Smooth muscle cell (in vitro differentiated cells): Measurements from ENCODE around the gene ATN1. TPM values are rescaled to one million over a fixed set of nuclear protein-coding genes. Genes with fewer than 3 reads are reported as not detected.
"Not testable (repeated sequence)": the region's sequence is repeated elsewhere in the genome, so short reads cannot be mapped to it uniquely, and the experiment has no call there.

Experiments
- DNase-seq: peaks from one replicate; lab custom pipeline; 2025; ENCODE audit not compliant: unreplicated experiment; lab: John Stamatoyannopoulos, UW
- H2AFZ ChIP-seq: fragments of 200-600 bp; sonication (generic); 2 replicates; pipeline ENCODE4 v1.6.0; 2016; ENCODE audit warnings: antibody characterized with exemption, low read depth, mild to moderate bottlenecking
- H3F3A ChIP-seq: fragments of 200-600 bp; sonication (generic); 2 replicates; pipeline ENCODE4 v1.6.0; 2017; ENCODE audit warnings: antibody characterized with exemption, low read depth
- H3K27ac ChIP-seq: fragments of 200-600 bp; sonication (generic); 2 replicates; pipeline ENCODE4 v1.5.1; 2016; ENCODE audit warnings: low read depth, mild to moderate bottlenecking
- H3K27me3 ChIP-seq: fragments of 200-600 bp; sonication (generic); 2 replicates; pipeline ENCODE4 v1.6.1; 2016; ENCODE audit warnings: low read depth, mild to moderate bottlenecking
- H3K36me3 ChIP-seq: fragments of 200-600 bp; sonication (generic); 2 replicates; pipeline ENCODE4 v1.5.1; 2016; ENCODE audit warnings: low read depth
- H3K4me1 ChIP-seq: fragments of 200-600 bp; sonication (generic); 2 replicates; pipeline ENCODE4 v1.5.1; 2016; ENCODE audit warnings: low read depth
- H3K4me2 ChIP-seq: fragments of 200-600 bp; sonication (generic); 2 replicates; pipeline ENCODE4 v1.6.0; 2016; ENCODE audit warnings: mild to moderate bottlenecking
- H3K4me3 ChIP-seq: fragments of 200-600 bp; sonication (generic); 2 replicates; pipeline ENCODE4 v1.5.1; 2016; ENCODE audit warnings: mild to moderate bottlenecking
- H3K79me2 ChIP-seq: fragments of 200-600 bp; sonication (generic); 2 replicates; pipeline ENCODE4 v1.6.0; 2016; ENCODE audit warnings: low read depth, mild to moderate bottlenecking
- H3K9ac ChIP-seq: fragments of 200-600 bp; sonication (generic); 2 replicates; pipeline ENCODE4 v1.6.0; 2016; ENCODE audit warnings: low read depth
- H3K9me3 ChIP-seq: fragments of 200-600 bp; sonication (generic); replicated peaks from 2 replicates; pipeline ENCODE4 v1.5.1; 2016; ENCODE audit warnings: low read depth
- H4K20me1 ChIP-seq: fragments of 200-600 bp; sonication (generic); 2 replicates; pipeline ENCODE4 v1.6.0; 2016; ENCODE audit warnings: low read depth
- CTCF ChIP-seq: fragments of 200-600 bp; sonication (generic); IDR thresholded peaks from 2 replicates; pipeline ENCODE4 v1.5.1; 2017; ENCODE audit warnings: borderline replicate concordance, mild to moderate bottlenecking, antibody characterized with exemption; ENCODE audit not compliant: insufficient read depth, poor library complexity, severe bottlenecking
- WGBS: methylation state at CpG from one replicate; pipeline ENCODE4 v1.1.7; 2016; ENCODE audit warnings: low lambda C conversion rate; 5-methylcytosine and 5-hydroxymethylcytosine counted together
- polyA plus RNA-seq: library from polyadenylated mRNA; unstranded; fragments of >200 nt; fragmentation: Nextera tagmentation; extraction: Ambion mirVana; gene quantifications from 2 replicates; pipeline ENCODE4 v1.2.1, GENCODE V29; 2016
- total RNA-seq: library from RNA; depleted of rRNA; stranded (reverse); fragments of >200 nt; gene quantifications from 2 replicates; pipeline ENCODE4 v1.2.3, GENCODE V29; 2014

Gene ATN1, protein sequence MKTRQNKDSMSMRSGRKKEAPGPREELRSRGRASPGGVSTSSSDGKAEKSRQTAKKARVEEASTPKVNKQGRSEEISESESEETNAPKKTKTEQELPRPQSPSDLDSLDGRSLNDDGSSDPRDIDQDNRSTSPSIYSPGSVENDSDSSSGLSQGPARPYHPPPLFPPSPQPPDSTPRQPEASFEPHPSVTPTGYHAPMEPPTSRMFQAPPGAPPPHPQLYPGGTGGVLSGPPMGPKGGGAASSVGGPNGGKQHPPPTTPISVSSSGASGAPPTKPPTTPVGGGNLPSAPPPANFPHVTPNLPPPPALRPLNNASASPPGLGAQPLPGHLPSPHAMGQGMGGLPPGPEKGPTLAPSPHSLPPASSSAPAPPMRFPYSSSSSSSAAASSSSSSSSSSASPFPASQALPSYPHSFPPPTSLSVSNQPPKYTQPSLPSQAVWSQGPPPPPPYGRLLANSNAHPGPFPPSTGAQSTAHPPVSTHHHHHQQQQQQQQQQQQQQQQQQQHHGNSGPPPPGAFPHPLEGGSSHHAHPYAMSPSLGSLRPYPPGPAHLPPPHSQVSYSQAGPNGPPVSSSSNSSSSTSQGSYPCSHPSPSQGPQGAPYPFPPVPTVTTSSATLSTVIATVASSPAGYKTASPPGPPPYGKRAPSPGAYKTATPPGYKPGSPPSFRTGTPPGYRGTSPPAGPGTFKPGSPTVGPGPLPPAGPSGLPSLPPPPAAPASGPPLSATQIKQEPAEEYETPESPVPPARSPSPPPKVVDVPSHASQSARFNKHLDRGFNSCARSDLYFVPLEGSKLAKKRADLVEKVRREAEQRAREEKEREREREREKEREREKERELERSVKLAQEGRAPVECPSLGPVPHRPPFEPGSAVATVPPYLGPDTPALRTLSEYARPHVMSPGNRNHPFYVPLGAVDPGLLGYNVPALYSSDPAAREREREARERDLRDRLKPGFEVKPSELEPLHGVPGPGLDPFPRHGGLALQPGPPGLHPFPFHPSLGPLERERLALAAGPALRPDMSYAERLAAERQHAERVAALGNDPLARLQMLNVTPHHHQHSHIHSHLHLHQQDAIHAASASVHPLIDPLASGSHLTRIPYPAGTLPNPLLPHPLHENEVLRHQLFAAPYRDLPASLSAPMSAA (N-terminal part only)
- total RNA-seq = 9.9 and 30.4 TPM in 2 replicates
- 28.8 and 36.1 TPM in 2 replicates for polyA plus RNA-seq

GRCh38 chr12:6927379-6928021, at the start of gene ATN1:
ATN1 (plus strand) TSS chr12:6927959; CDS start chr12:6934002, 6,043 bp downstream.
- Histone ChIP-seq H3K4me1 (peaks cover 42% of the 10 kb centered on the region), H3F3A (peaks cover 20% of the 10 kb centered on the region), H3K79me2 (peaks cover 55% of the 10 kb centered on the region)

GRCh38 chr12:6879824-6880223, 47.9 kb upstream of the ATN1 start:
- H3K9ac ChIP-seq, H3F3A ChIP-seq, H3K36me3 ChIP-seq, DNase-seq, H3K79me2 ChIP-seq, H3K27ac ChIP-seq, H3K9me3 ChIP-seq, H2AFZ ChIP-seq, H3K4me1 ChIP-seq, H4K20me1 ChIP-seq, H3K4me2 ChIP-seq, H3K27me3 ChIP-seq, H3K4me3 ChIP-seq: not testable (repeated sequence)
- 95% methylated on average over 11 of the region's 11 CpGs for WGBS

More at GRCh38 chr12:6927379-6928021, at the start of gene ATN1:
- Histone ChIP-seq H3K9ac (peak within 1 kb of the TSS; percentile 93), H3K4me3 (peak within 1 kb of the TSS; percentile 98), H3K27ac (peak within 1 kb of the TSS; percentile 77), H3K4me2 (peak within 1 kb of the TSS; percentile 99), H3K27me3 (no peaks in the 10 kb centered on the region), H3K36me3 (no peaks in the 10 kb centered on the region), H3K9me3 (no peaks in the 10 kb centered on the region), H2AFZ (peak within 1 kb of the TSS; percentile 67), H4K20me1 (peaks cover 38% of the 10 kb centered on the region)
- DNase-seq = peak; percentile 55
- under 1% methylated on average over 21 of the region's 66 CpGs for WGBS
- TF ChIP-seq CTCF = no peak

DNA sequence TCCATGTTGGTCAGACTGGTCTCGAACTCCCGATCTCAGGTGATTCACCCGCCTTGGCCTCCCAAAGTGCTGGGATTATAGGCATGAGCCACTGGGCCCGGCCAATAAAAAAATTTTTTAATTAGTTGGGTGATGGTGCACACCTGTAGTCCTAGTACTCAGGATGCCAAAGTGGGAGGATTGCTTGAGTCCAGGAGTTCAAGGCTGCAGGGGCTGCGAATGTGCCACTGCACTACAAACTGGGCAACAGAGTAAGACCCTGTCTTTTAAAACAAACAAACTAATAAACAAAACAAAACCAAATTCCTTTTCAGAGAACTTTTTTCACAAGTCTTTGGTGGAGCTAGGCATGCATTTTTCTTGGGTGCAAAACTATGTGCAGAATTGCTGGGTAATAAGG, 44.5 kb upstream of the ATN1 start:
- Histone ChIP-seq H3K36me3 (no peaks in the 10 kb centered on the region), H3K9me3 (no peaks in the 10 kb centered on the region), H3K27ac (no peak overlapping the region), H2AFZ (no peak overlapping the region), H4K20me1 (no peaks in the 10 kb centered on the region), H3K4me1 (peaks cover 5% of the 10 kb centered on the region), H3K4me3 (no peak overlapping the region), H3K9ac (no peak overlapping the region), H3K4me2 (no peak overlapping the region), H3K27me3 (no peaks in the 10 kb centered on the region), H3K79me2 (no peaks in the 10 kb centered on the region), H3F3A (no peaks in the 10 kb centered on the region)
- WGBS = 97% methylated on average over 5 of the region's 5 CpGs
- no peak for TF ChIP-seq CTCF
- DNase-seq = no peak
